WERI-Rb-1 (cell line): ENCODE results near the gene CEP95.

Experiments used
- DNase-seq: peaks from one replicate; pipeline ENCODE4 v3.0.0-alpha.2; 2020
- H3K27ac ChIP-seq: fragments of 250-450 bp; sonication (Bioruptor Pico); 2 replicates; pipeline ENCODE4 v1.5.1; 2020; ENCODE audit warnings: mild to moderate bottlenecking, moderate library complexity
- H3K27me3 ChIP-seq: fragments of 250-450 bp; sonication (Bioruptor Pico); 2 replicates; pipeline ENCODE4 v1.5.1; 2021; ENCODE audit warnings: mild to moderate bottlenecking, low read depth, moderate library complexity; ENCODE audit not compliant: insufficient read depth, severe bottlenecking
- H3K36me3 ChIP-seq: fragments of 250-450 bp; sonication (Bioruptor Pico); 2 replicates; pipeline ENCODE4 v1.5.1; 2020; ENCODE audit warnings: mild to moderate bottlenecking, moderate library complexity
- H3K4me3 ChIP-seq: 2 replicates; pipeline ENCODE4 v1.5.1; 2011; ENCODE audit warnings: low read depth, mild to moderate bottlenecking, control low read depth, low read length
- H3K9me3 ChIP-seq: fragments of 250-450 bp; sonication (Bioruptor Pico); 2 replicates; pipeline ENCODE4 v1.5.1; 2021; ENCODE audit warnings: mild to moderate bottlenecking, moderate library complexity; ENCODE audit not compliant: severe bottlenecking
- CTCF ChIP-seq: IDR thresholded peaks from 2 replicates; pipeline ENCODE4 v1.5.1; 2011; ENCODE audit warnings: low read depth, mild to moderate bottlenecking, control low read depth, inconsistent platforms, low read length

CEP95 gene

DNA sequence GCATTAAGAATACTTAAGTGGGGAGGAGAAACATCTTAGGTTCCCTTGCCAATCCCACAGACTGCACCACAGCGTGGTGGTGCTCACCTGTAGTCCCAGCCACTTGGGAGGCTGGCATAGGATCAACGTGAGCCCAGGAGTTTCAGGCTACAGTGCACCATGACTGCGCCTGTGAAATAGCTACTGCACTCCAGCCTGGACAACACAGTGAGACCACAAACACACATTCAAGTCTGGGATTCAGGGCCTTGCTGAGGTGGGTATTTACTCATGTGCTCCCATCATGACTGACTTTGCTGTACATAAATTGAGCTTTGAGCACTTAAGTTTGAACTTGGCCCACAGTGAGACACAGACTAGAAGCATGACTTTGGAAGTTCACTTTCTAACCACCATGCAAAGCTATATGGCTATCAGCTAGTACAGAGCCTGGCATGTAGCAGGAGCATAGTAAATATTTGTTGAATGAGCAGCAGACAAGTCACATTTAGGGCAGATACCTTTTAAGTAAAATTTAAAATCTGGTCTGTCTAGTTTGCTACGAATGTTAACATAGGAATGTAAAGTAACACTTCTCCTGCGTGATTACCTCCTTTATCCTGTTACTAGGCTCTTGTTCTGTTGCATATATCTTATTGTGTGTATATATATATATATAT lies 33.5 kb downstream of the CEP95 start:
- Histone ChIP-seq H3K27me3 (no peaks in the 10 kb centered on the region), H3K9me3 (no peaks in the 10 kb centered on the region), H3K4me3 (no peak overlapping the region), H3K36me3 (peaks cover 77% of the 10 kb centered on the region), H3K27ac (no peak overlapping the region)
- no peak for TF ChIP-seq CTCF
- no peak for DNase-seq

DNA sequence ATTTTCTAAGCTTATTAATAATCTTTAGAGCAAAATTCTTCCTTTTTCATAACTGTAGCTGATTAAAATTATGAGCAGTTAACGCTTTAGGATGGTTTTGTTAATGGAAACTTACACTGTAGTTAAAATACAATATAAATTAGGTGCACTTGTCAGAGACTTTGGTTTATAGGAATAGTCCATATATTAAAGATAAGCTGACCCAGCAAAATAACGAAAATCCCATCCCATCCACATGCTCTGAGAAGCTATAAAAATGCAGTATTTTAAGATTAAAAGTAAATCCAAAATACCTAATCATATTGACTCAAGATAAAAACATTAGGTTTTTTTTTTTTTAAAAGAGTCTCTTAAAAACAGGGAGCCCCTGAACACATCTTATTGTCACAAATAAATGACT lies 38.0 kb downstream of the CEP95 start:
- Histone ChIP-seq H3K9me3 (no peaks in the 10 kb centered on the region), H3K27me3 (no peaks in the 10 kb centered on the region), H3K36me3 (peaks cover 69% of the 10 kb centered on the region), H3K4me3 (no peak overlapping the region), H3K27ac (no peak overlapping the region)
- DNase-seq = no peak
- TF ChIP-seq CTCF = no peak

DNA sequence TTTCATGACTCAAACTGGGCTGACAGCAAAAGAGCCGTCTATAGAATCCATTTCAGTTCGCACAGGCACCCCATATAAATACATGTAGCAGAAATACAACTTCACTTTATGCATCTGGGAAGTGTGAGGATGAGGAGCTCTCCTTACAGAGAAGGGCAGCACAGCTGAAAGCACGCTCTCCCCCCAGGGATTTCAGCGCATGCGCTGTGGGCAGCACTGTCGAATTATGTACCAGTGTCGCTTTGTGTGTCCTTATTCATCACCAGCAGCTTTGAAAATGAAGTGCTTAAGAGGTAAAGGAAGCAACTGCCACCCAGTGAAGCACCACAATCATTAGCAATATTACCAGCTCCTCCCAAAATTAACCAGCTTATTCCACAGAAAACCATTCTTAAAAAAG lies 39.9 kb downstream of the CEP95 start:
- no peaks in the 10 kb centered on the region for H3K9me3 ChIP-seq
- peaks cover 77% of the 10 kb centered on the region for H3K36me3 ChIP-seq
- no peak for DNase-seq
- no peak overlapping the region for H3K27ac ChIP-seq
- H3K4me3 ChIP-seq = no peak overlapping the region
- H3K27me3 ChIP-seq = no peaks in the 10 kb centered on the region
- TF ChIP-seq CTCF = no peak

DNA sequence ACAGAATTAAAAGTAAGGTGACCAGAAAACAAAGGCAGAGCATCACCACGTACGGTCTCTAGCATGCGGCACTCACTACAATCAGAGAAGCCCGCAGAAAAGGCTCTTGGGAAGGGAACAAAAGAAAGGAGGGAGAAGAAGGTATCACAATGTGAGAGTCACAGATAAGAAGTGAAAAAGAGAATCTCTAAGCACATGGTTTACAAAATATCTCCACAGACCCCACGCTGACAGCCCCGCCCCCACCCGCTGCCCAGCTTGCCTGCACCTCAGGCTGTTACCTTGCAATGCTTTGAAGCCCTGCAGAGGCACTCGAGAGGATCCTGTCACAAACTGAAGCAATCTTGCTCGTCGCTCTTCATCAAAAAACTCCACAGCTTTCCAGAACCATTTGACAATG lies 40.5 kb downstream of the CEP95 start:
- peaks cover 73% of the 10 kb centered on the region for H3K36me3 ChIP-seq
- H3K4me3 ChIP-seq = no peak overlapping the region
- H3K9me3 ChIP-seq = no peaks in the 10 kb centered on the region
- H3K27ac ChIP-seq = no peak overlapping the region
- no peak for TF ChIP-seq CTCF
- no peak for DNase-seq
- no peaks in the 10 kb centered on the region for H3K27me3 ChIP-seq

- H3K27me3 ChIP-seq = no peaks in the 10 kb centered on the region
- no peak for TF ChIP-seq CTCF
- no peak for DNase-seq
- H3K4me3 ChIP-seq = no peak overlapping the region
- H3K27ac ChIP-seq = no peak overlapping the region
- H3K36me3 ChIP-seq = peaks cover 75% of the 10 kb centered on the region
- no peaks in the 10 kb centered on the region for H3K9me3 ChIP-seq
These were observed 44.7 kb downstream of the CEP95 start for GRCh38 chr17:64551461-64551860.

DNA sequence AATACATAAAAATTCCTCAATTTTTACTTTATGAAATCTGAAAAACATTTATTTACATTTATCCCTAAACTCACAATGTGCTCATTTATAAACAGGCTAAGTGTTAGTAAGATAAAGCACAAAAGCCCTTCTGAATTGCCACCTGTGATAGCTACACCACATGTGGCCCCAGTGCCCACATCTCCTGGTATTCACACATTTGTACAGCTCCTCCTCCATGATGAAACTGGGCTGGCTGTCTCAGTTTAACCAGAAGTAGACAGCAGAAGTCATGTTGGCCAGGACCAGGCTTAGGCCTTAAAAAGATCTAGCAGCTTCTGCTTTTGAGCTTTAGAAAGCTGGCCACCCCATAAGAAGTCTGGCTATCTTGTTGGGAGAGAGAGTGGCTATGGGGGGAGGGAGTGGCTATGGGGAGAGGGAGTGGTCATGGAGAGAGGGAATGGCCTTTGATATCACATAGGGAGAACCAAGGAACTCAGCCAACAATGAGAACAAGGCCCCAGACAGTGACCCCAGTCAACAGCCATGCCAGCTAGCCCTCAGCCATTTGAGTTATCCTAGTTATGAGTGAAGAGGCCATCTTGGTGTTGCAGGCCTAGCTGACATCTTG lies 47.4 kb downstream of the CEP95 start:
- Histone ChIP-seq H3K9me3 (no peaks in the 10 kb centered on the region), H3K27ac (no peak overlapping the region), H3K4me3 (no peak overlapping the region), H3K27me3 (no peaks in the 10 kb centered on the region), H3K36me3 (peaks cover 66% of the 10 kb centered on the region)
- no peak for DNase-seq
- TF ChIP-seq CTCF = no peak
